Liver (tissue), 3 donors: Measurements from ENCODE around the gene SLC16A7.

ENCODE experiments used
- TF ChIP-seq, protein P1 (sequence below): IDR thresholded peaks from 2 replicates; pipeline ENCODE4 v1.6.1; 2016; ENCODE audit warnings: antibody characterized with exemption
- TF ChIP-seq, protein P2 (sequence below): fragments of 150-350 bp; IDR thresholded peaks from 2 replicates; pipeline ENCODE4 v1.5.1; 2017; ENCODE audit warnings: improper control_type of control experiment, low read depth, low read length; ENCODE audit not compliant: missing input control
- TF ChIP-seq, protein P3 (sequence below): IDR thresholded peaks from 2 replicates; pipeline ENCODE4 v1.6.1; 2016; ENCODE audit warnings: antibody characterized with exemption
- donor health status: healthy.
- donor health status: healthy.

DNA sequence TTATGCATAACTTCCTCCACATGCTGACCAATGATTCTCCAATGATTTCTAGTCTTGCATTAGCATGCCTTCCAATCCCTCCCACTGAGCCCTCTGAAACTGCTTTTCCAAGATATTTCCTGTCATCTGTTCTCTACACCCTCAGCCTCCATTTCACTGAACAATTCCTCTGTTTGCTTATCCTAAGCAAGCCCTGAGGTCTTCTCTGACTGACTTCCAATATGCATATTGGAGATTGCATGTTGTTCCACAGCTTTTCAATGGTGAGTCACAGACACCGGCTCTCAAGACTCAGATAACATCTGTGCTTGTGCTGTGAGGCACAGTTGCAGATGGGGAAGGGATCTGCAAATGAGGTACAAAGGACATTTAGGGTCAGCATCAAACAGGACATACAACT is 141.0 kb downstream of the SLC16A7 start:
- TF ChIP-seq, protein P1, sequence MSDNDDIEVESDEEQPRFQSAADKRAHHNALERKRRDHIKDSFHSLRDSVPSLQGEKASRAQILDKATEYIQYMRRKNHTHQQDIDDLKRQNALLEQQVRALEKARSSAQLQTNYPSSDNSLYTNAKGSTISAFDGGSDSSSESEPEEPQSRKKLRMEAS, result no peak
- TF ChIP-seq, protein P2, sequence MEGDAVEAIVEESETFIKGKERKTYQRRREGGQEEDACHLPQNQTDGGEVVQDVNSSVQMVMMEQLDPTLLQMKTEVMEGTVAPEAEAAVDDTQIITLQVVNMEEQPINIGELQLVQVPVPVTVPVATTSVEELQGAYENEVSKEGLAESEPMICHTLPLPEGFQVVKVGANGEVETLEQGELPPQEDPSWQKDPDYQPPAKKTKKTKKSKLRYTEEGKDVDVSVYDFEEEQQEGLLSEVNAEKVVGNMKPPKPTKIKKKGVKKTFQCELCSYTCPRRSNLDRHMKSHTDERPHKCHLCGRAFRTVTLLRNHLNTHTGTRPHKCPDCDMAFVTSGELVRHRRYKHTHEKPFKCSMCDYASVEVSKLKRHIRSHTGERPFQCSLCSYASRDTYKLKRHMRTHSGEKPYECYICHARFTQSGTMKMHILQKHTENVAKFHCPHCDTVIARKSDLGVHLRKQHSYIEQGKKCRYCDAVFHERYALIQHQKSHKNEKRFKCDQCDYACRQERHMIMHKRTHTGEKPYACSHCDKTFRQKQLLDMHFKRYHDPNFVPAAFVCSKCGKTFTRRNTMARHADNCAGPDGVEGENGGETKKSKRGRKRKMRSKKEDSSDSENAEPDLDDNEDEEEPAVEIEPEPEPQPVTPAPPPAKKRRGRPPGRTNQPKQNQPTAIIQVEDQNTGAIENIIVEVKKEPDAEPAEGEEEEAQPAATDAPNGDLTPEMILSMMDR, result no peak
- TF ChIP-seq, protein P3, sequence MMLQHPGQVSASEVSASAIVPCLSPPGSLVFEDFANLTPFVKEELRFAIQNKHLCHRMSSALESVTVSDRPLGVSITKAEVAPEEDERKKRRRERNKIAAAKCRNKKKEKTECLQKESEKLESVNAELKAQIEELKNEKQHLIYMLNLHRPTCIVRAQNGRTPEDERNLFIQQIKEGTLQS, result no peak
